GM06990 (cell line): ENCODE measurements around the gene PRRT3.
"Not testable (repeated sequence)": the region's sequence is repeated elsewhere in the genome, so short reads cannot be mapped to it uniquely, and the experiment has no call there.

Experiments used
- DNase-seq: peaks from one replicate; pipeline ENCODE4 v3.0.0-alpha.2; 2011; ENCODE audit not compliant: insufficient read length; ENCODE audit errors: extremely low read depth
- H3K27me3 ChIP-seq: replicated peaks from 2 replicates; pipeline ENCODE4 v1.6.0; 2011; ENCODE audit warnings: low read length; ENCODE audit not compliant: control insufficient read depth, insufficient read depth
- H3K36me3 ChIP-seq: 2 replicates; pipeline ENCODE4 v1.5.1; 2011; ENCODE audit warnings: low read length; ENCODE audit not compliant: control insufficient read depth, insufficient read depth
- H3K4me3 ChIP-seq: replicated peaks from 2 replicates; pipeline ENCODE4 v1.5.1; 2011; ENCODE audit warnings: low read depth, mild to moderate bottlenecking, control low read depth, low read length
- CTCF ChIP-seq: IDR thresholded peaks from 2 replicates; pipeline ENCODE4 v1.5.1; 2011; ENCODE audit warnings: low read length, control low read depth, mild to moderate bottlenecking, inconsistent platforms; ENCODE audit not compliant: insufficient read depth, poor library complexity, severe bottlenecking

The PRRT3 gene

GRCh38 chr3:9897408-9898372 lies 54.5 kb downstream of the PRRT3 start:
- DNase-seq, result no peak
- no peak for TF ChIP-seq CTCF
- Histone ChIP-seq H3K27me3 (no peaks in the 10 kb centered on the region), H3K4me3 (no peak overlapping the region), H3K36me3 (peaks cover 10% of the 10 kb centered on the region)

- DNase-seq, H3K4me3 ChIP-seq, H3K27me3 ChIP-seq: not testable (repeated sequence)
- H3K36me3 ChIP-seq, result peaks cover 10% of the 10 kb centered on the region
These were observed 55.3 kb downstream of the PRRT3 start for GRCh38 chr3:9896755-9897407.

- not testable (repeated sequence) for H3K4me3 ChIP-seq, H3K27me3 ChIP-seq, DNase-seq
- H3K36me3 ChIP-seq, result peaks cover 10% of the 10 kb centered on the region
These were observed 56.5 kb downstream of the PRRT3 start for GRCh38 chr3:9895715-9896114.
